Endodermal cell (in vitro differentiated cells): ENCODE measurements around the gene SIAH1. TPM values are rescaled to one million over a fixed set of nuclear protein-coding genes. Genes with fewer than 3 reads are reported as not detected.
"Not testable (repeated sequence)": the region's sequence is repeated elsewhere in the genome, so short reads cannot be mapped to it uniquely, and the experiment has no call there.

ENCODE experiments used
- DNase-seq: peaks from one replicate; pipeline ENCODE4 v3.0.0-alpha.2; 2017
- H3K27ac ChIP-seq: 2 replicates; pipeline ENCODE4 v1.5.1; 2013; ENCODE audit warnings: mild to moderate bottlenecking, low read depth, low read length, moderate library complexity
- H3K27me3 ChIP-seq: 2 replicates; pipeline ENCODE4 v1.6.1; 2013; ENCODE audit warnings: mild to moderate bottlenecking, low read length, moderate library complexity; ENCODE audit not compliant: insufficient read depth, control insufficient read depth, poor library complexity, severe bottlenecking
- H3K36me3 ChIP-seq: 2 replicates; pipeline ENCODE4 v1.7.0; 2013; ENCODE audit warnings: mild to moderate bottlenecking, low read length, moderate library complexity; ENCODE audit not compliant: control insufficient read depth, insufficient read depth
- H3K4me1 ChIP-seq: one replicate; pipeline ENCODE4 v1.7.0; 2013; ENCODE audit warnings: low read length; ENCODE audit not compliant: control insufficient read depth, insufficient read depth
- H3K4me3 ChIP-seq: 2 replicates; pipeline ENCODE4 v1.5.1; 2013; ENCODE audit warnings: mild to moderate bottlenecking, low read length, moderate library complexity
- H3K9ac ChIP-seq: 2 replicates; pipeline ENCODE4 v1.6.1; 2013; ENCODE audit warnings: mild to moderate bottlenecking, low read length, moderate library complexity; ENCODE audit not compliant: poor library complexity, severe bottlenecking; ENCODE audit errors: extremely low read depth
- H3K9me3 ChIP-seq: 2 replicates; pipeline ENCODE4 v1.6.1; 2013; ENCODE audit warnings: mild to moderate bottlenecking, low read length, moderate library complexity; ENCODE audit not compliant: control insufficient read depth
- H3K27ac Mint-ChIP-seq: 2 replicates; pipeline ENCODE4 v1.8.0; 2020; ENCODE audit warnings: mixed read lengths
- H3K27me3 Mint-ChIP-seq: 2 replicates; pipeline ENCODE4 v1.8.0; 2021; ENCODE audit warnings: mild to moderate bottlenecking, mixed read lengths; ENCODE audit not compliant: insufficient read depth
- H3K36me3 Mint-ChIP-seq: 2 replicates; pipeline ENCODE4 v1.8.0; 2020; ENCODE audit warnings: low read depth, mixed read lengths
- H3K4me1 Mint-ChIP-seq: 2 replicates; pipeline ENCODE4 v1.8.0; 2020; ENCODE audit warnings: mixed read lengths
- H3K4me3 Mint-ChIP-seq: 2 replicates; pipeline ENCODE4 v1.8.0; 2020; ENCODE audit warnings: mild to moderate bottlenecking, moderate library complexity, mixed read lengths
- H3K9me3 Mint-ChIP-seq: 2 replicates; pipeline ENCODE4 v1.8.0; 2020; ENCODE audit warnings: mild to moderate bottlenecking, mixed read lengths
- CTCF ChIP-seq: fragments of 200-600 bp; sonication (generic); conservative IDR thresholded peaks from 2 replicates; pipeline ENCODE4 v1.5.0; 2021; ENCODE audit warnings: antibody characterized with exemption, mild to moderate bottlenecking
- WGBS, 2 experiments: methylation state at CpG; one replicate each; pipeline versions ENCODE4 v1.1.5 to v1.1.7; 2013; ENCODE audit warnings: missing lambda C conversion rate in 2 of 2, mixed read lengths in 1 of 2; ENCODE audit not compliant: insufficient coverage in 1 of 2, insufficient read length in 1 of 2; 5-methylcytosine and 5-hydroxymethylcytosine counted together
- total RNA-seq, 2 donors: library from RNA; stranded (reverse); fragmentation: NEBNext Ultra II Directional in 1 of 2; extraction: Animal tissue kit (Norgen Biotek cat#: 25700) in 1 of 2; gene quantifications; 2 replicates in 1 of 2; 3 replicates in 1 of 2; pipeline ENCODE4 v1.2.1, GENCODE V29; 2021

SIAH1 gene
- total RNA-seq, 2 donors from 2014 or later = 32.8 to 37.5 TPM

- Histone ChIP-seq H3K27me3 (no peaks in the 10 kb centered on the region), H3K27ac (no peak overlapping the region), H3K4me3 (no peak overlapping the region), H3K9ac (no peak overlapping the region), H3K4me1 (no peaks in the 10 kb centered on the region), H3K36me3 (no peaks in the 10 kb centered on the region), H3K9me3 (no peaks in the 10 kb centered on the region)
- no peak for DNase-seq
- Mint-ChIP-seq H3K4me3 (no peak overlapping the region), H3K4me1 (peaks cover 22% of the 10 kb centered on the region), H3K36me3 (no peaks in the 10 kb centered on the region), H3K27ac (no peak overlapping the region), H3K9me3 (no peaks in the 10 kb centered on the region), H3K27me3 (no peaks in the 10 kb centered on the region)
- no peak for TF ChIP-seq CTCF
- 93% methylated on average over 1 of the region's 1 CpG; no CpG with 5 or more reads in 1 of the 2 experiments for whole genome bisulfite sequencing, 2 experiments
These were observed 19.9 kb upstream of the SIAH1 start for GRCh38 chr16:48405153-48405552.

GRCh38 chr16:48402547-48402946 lies 17.3 kb upstream of the SIAH1 start:
- H3K36me3 Mint-ChIP-seq, H3K9me3 Mint-ChIP-seq, H3K27ac ChIP-seq, H3K4me3 Mint-ChIP-seq, H3K4me1 ChIP-seq, DNase-seq, H3K27ac Mint-ChIP-seq, H3K36me3 ChIP-seq, H3K9ac ChIP-seq, H3K27me3 ChIP-seq, H3K27me3 Mint-ChIP-seq, H3K4me3 ChIP-seq, H3K9me3 ChIP-seq: not testable (repeated sequence)
- H3K4me1 Mint-ChIP-seq = peaks cover 22% of the 10 kb centered on the region
- 75 to 87% methylated on average over 8 of the region's 8 CpGs for WGBS, 2 experiments

GRCh38 chr16:48395375-48395774 lies 10.2 kb upstream of the SIAH1 start:
- no peaks in the 10 kb centered on the region for H3K27me3 ChIP-seq
- Mint-ChIP-seq H3K36me3 (no peaks in the 10 kb centered on the region), H3K27me3 (no peaks in the 10 kb centered on the region), H3K4me3 (no peak overlapping the region), H3K4me1 (no peaks in the 10 kb centered on the region), H3K27ac (no peak overlapping the region), H3K9me3 (no peaks in the 10 kb centered on the region)
- no peak for DNase-seq
- no peak overlapping the region for H3K9ac ChIP-seq
- WGBS, 2 experiments = 71 to 80% methylated on average over 3 of the region's 3 CpGs
- no peak for TF ChIP-seq CTCF
- no peaks in the 10 kb centered on the region for H3K36me3 ChIP-seq
- no peak overlapping the region for H3K4me3 ChIP-seq
- H3K27ac ChIP-seq = no peak overlapping the region
- no peaks in the 10 kb centered on the region for H3K9me3 ChIP-seq
- H3K4me1 ChIP-seq = no peaks in the 10 kb centered on the region

GRCh38 chr16:48394355-48394703 lies 9.1 kb upstream of the SIAH1 start:
- no peak overlapping the region for H3K9ac ChIP-seq
- H3K27me3 ChIP-seq = no peaks in the 10 kb centered on the region
- no peaks in the 10 kb centered on the region for H3K36me3 ChIP-seq
- no peak overlapping the region for H3K4me3 Mint-ChIP-seq
- no peaks in the 10 kb centered on the region for H3K36me3 Mint-ChIP-seq
- TF ChIP-seq CTCF = no peak
- 93 to 96% methylated on average over 4 to 6 of the region's 6 CpGs for WGBS, 2 experiments
- no peak overlapping the region for H3K27ac Mint-ChIP-seq
- no peak overlapping the region for H3K27ac ChIP-seq
- H3K4me3 ChIP-seq = no peak overlapping the region
- no peaks in the 10 kb centered on the region for H3K4me1 ChIP-seq
- DNase-seq = no peak
- H3K4me1 Mint-ChIP-seq = no peaks in the 10 kb centered on the region
- no peaks in the 10 kb centered on the region for H3K9me3 ChIP-seq
- no peaks in the 10 kb centered on the region for H3K9me3 Mint-ChIP-seq
- no peaks in the 10 kb centered on the region for H3K27me3 Mint-ChIP-seq
